ENCODE data around the gene PRDM2. TPM values are rescaled to one million over a fixed set of nuclear protein-coding genes. Genes with fewer than 3 reads are reported as not detected.

Gene PRDM2
- total RNA-seq, 4 donors from 2014 or later: 32.6 to 48.1 (median 38.0) TPM

DNA sequence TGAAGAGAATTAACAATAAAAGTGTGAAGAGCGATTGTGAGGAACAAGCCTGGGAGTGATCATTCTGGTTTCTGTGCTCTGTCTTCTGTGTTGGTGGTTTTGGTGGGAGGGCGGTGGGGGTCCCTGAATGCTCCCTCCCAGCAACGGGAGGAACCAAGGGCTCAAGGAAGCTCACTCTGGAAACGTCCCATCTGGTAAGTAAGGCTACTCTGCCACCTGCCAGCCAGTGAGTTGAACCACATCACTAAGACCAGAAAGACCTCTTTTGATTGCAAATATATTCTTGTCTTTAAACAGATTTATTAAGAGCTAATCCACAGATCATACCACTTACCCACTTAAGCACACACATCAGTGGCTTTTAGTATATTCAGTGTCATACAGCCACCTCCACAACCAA, 125.0 kb downstream of the PRDM2 start:
- TF ChIP-seq, protein P1, sequence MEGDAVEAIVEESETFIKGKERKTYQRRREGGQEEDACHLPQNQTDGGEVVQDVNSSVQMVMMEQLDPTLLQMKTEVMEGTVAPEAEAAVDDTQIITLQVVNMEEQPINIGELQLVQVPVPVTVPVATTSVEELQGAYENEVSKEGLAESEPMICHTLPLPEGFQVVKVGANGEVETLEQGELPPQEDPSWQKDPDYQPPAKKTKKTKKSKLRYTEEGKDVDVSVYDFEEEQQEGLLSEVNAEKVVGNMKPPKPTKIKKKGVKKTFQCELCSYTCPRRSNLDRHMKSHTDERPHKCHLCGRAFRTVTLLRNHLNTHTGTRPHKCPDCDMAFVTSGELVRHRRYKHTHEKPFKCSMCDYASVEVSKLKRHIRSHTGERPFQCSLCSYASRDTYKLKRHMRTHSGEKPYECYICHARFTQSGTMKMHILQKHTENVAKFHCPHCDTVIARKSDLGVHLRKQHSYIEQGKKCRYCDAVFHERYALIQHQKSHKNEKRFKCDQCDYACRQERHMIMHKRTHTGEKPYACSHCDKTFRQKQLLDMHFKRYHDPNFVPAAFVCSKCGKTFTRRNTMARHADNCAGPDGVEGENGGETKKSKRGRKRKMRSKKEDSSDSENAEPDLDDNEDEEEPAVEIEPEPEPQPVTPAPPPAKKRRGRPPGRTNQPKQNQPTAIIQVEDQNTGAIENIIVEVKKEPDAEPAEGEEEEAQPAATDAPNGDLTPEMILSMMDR (IDR thresholded peaks at IDR 0.05; ENCODE audit: low read depth): no peak

DNA sequence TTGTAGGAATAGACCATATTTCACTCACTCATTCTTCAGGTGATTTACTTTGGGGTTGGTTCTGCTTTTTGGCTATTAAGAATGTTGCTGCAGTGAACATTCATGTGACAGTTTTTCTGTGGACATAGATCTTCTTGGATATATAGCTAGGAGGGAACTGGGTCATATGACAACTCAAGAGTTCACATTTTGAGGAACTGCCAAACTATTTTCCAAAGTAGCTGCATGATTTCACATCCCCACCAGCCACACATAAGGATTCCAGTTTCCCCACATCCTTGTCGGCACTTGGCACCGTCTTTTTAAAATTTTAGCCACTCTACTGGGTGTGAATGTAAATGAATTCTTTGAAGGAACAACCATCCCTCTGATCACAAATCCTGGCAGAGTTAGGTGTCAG, 126.0 kb downstream of the PRDM2 start:
- TF ChIP-seq, protein P1 (IDR thresholded peaks at IDR 0.05; ENCODE audit: low read depth): no peak

DNA sequence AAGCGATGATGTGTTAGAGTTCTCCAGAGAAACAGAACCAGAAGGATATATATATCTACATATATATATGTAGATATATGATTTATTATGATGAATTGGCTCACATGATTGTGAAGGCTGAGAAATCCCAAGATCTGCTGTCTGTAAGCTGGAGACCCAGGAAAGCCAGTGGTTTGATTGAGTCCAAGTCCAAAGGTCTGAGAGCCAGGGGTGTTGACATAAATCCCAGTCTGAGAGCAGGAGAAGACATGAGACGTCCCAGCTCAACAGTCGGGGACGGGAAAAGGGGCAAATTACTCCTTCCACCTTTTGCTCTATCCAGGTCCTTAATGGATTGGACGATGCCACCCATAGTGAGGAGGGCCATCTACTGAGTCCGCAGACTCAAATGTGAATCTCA, 126.6 kb downstream of the PRDM2 start:
- TF ChIP-seq, protein P1 (IDR thresholded peaks at IDR 0.05; ENCODE audit: low read depth): no peak

DNA sequence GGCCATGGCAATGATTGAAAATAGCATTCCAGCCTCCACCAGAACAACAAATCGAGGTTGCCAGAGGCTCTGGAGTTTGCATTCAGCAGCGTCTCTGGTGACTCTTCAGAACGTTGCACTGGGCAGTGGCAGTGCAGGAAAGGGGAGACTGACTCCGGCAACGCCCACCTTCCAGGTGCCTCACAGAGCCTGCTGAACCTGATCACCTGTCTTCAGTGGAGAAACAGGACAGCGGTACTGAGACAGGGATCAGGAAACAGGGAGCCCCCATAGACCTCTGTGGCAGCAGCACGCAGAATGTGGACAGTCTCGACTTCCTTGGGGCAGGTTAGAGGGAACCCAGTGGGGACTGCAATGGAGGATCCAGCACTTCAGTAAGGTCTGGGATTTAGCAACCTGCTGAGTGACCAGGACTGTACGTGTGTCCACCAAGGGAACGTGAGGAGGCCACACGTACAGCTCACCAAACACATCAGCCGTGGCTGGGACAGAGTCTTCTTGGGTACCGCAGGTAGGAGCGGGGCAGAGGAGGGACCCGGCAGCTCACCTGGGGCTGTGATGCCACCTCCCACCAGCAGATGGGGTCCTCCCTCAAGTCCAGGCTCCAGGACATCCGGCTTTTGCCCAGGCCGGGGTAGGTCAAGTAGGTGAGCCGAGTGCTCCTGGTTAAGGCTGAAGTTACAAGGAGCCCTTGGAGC, 128.6 kb downstream of the PRDM2 start:
- TF ChIP-seq, protein P1 (IDR thresholded peaks at IDR 0.05; ENCODE audit: low read depth): no peak

DNA sequence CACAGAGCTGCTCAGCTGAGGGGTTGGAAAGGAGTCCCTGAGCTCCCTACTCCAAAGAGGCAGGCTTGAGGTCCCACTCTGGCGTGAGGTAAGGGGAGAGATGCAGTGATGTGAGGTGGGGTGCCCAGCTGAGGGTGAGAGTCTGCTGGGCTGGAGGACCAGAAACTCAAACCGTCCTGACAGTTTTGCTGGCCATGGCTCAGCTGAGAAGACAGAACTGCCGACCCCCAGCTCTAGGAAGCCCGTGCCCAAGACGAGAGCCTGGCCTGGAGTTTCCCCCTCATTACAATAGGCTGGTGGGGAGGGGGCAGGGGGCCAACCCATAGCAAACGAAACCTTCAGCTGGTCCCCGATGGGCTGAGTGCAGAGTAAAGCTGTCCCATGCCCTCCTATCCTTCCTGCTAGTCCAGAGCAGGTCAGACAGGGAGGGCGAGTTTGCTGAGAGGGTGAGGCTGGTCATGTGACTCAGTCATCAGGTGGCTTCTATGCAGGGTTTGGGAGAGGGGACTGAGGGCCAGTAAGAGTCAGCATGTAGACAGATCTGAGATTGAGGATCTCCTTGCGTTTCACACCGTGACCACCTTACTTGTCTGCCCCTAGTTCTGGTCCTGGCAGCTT, 129.3 kb downstream of the PRDM2 start:
- TF ChIP-seq, protein P1 (IDR thresholded peaks at IDR 0.05; ENCODE audit: low read depth): no peak

DNA sequence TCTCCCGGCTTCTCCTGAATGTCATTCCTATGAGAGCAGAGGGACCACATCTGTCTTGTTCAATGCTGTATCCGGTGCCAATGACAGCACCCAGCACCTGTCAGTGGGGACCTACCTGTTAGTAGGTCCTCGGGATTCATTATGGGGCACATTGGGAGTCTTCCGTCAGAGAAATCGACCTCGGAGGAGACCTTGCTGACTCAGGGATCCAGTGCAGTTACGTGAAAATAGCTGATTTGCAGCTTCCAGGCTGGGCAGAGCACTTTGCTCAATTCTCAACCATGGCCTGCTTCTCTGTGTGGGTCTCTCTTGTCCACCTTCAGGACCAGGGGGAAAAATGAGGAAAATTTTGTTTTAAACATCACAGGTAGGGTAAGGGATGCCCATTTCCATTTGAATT, 130.2 kb downstream of the PRDM2 start:
- TF ChIP-seq, protein P1 (IDR thresholded peaks at IDR 0.05; ENCODE audit: low read depth): no peak

DNA sequence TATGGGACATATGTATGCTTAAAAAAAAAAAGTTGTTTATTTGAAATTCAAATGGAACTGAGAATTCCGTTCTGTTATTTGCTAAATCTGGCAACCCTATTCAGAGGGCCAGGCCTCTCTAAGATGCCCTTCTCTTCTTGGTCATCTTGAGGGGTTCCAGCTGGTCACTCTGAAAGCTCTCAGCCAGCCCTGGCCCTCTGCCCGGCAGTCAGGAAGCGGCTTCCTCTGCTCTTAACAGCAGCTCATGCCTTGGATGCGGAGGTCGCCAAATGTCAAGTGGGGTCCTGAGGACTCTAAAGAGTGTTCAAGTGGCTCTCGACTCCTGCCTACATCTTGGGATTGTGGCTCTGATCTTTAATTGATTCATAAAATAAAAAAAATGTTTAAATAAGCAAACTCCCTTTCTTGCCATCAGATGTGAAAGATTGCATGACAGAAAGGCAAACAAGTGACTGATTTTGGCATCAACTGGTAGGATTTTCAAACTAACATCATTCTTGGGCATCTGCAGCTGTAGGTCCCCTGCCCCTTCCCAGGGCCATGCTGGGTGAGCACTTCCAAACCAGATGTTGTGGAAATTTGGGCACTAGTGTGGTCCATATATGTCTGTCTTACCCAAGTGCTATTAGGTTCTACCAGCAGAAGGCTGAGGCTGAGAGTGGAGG, 130.8 kb downstream of the PRDM2 start:
- TF ChIP-seq, protein P1 (IDR thresholded peaks at IDR 0.05; ENCODE audit: low read depth): no peak
